Measurements from ENCODE around the gene ATP5F1A. TPM values are rescaled to one million over a fixed set of nuclear protein-coding genes. Genes with fewer than 3 reads are reported as not detected.

ATP5F1A gene
- total and polyA plus RNA-seq, 2 experiments from 2014 or later: 353 to 562 TPM

GRCh38 chr18:46084431-46084830 is 13.7 kb downstream of the ATP5F1A start:
- in situ Hi-C loops (cut with MboI): no loop called here
- Histone ChIP-seq H3K27me3 (replicated peaks; ENCODE audit: insufficient read depth) (no peaks in the 10 kb centered on the region), H3K4me1 (ENCODE audit: insufficient read depth) (no peaks in the 10 kb centered on the region), H3K9me2 (ENCODE audit: insufficient read depth) (no peaks in the 10 kb centered on the region), H3F3A (ENCODE audit: insufficient read depth) (peaks cover 24% of the 10 kb centered on the region), H2AFZ (no peak overlapping the region), H3K9ac (no peak overlapping the region), H3K4me3 (no peak overlapping the region), H4K20me1 (ENCODE audit: insufficient read depth) (no peaks in the 10 kb centered on the region), H3K79me2 (ENCODE audit: insufficient read depth) (peaks cover 50% of the 10 kb centered on the region), H3K27ac (no peak overlapping the region), H3K36me3 (ENCODE audit: low read depth) (peaks cover 88% of the 10 kb centered on the region), H3K4me2 (ENCODE audit: unreplicated experiment) (no peak overlapping the region), H3K9me3 (ENCODE audit: low read depth) (no peaks in the 10 kb centered on the region)
- no peak for DNase-seq
- 75% methylated on average over 2 of the region's 2 CpGs for WGBS, 2 experiments (ENCODE audit: low coverage in 1 of 2, low lambda C conversion rate in 2 of 2, missing lambda C conversion rate in 2 of 2)
- TF ChIP-seq EZH2 (IDR thresholded peaks at IDR 0.05; ENCODE audit: insufficient read depth, poor library complexity, severe bottlenecking): no peak
- no peak for TF ChIP-seq EZH2phosphoT487 (IDR thresholded peaks at IDR 0.05; ENCODE audit: insufficient read depth, low read depth)

GRCh38 chr18:46080156-46080555 is 17.9 kb downstream of the ATP5F1A start:
- Histone ChIP-seq H4K20me1 (ENCODE audit: insufficient read depth) (no peaks in the 10 kb centered on the region), H3K9ac (no peak overlapping the region), H3K36me3 (ENCODE audit: low read depth) (peaks cover 48% of the 10 kb centered on the region), H3K4me2 (ENCODE audit: unreplicated experiment) (no peak overlapping the region), H3K9me2 (ENCODE audit: insufficient read depth) (no peaks in the 10 kb centered on the region), H3K9me3 (ENCODE audit: low read depth) (no peaks in the 10 kb centered on the region), H3K27me3 (replicated peaks; ENCODE audit: insufficient read depth) (no peaks in the 10 kb centered on the region), H3K27ac (no peak overlapping the region), H3K4me3 (no peak overlapping the region), H3K4me1 (ENCODE audit: insufficient read depth) (no peaks in the 10 kb centered on the region), H3F3A (ENCODE audit: insufficient read depth) (peaks cover 48% of the 10 kb centered on the region), H3K79me2 (ENCODE audit: insufficient read depth) (peaks cover 19% of the 10 kb centered on the region), H2AFZ (no peak overlapping the region)
- DNase-seq: no peak
- WGBS, 2 experiments (ENCODE audit: low coverage in 1 of 2, low lambda C conversion rate in 2 of 2, missing lambda C conversion rate in 2 of 2): 96 to 100% methylated on average over 1 of the region's 1 CpG
- TF ChIP-seq EZH2phosphoT487 (IDR thresholded peaks at IDR 0.05; ENCODE audit: insufficient read depth, low read depth) (no peak), EZH2 (IDR thresholded peaks at IDR 0.05; ENCODE audit: insufficient read depth, poor library complexity, severe bottlenecking) (no peak)
- in situ Hi-C loops (cut with MboI): no loop called here

DNA sequence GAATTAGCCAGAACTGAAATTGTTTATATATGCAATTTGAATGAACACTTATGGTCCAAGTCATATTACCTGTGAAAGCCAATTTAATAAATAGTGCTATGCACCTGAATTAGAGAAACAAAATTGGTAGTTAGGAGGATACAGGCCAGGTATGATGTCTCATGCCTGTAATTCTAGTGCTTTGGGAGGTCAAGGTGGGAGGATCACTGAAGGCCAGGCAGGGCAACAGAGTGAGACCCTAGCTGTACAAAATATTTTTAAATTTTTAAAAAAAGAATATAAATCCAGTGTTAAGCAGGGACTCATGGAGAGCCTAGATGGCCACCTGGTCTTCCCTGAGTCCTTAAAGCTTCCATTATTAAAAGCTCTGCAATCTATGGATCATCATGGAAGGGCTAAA is 18.8 kb downstream of the ATP5F1A start:
- no peak overlapping the region for H3K27ac ChIP-seq
- H3K9ac ChIP-seq: no peak overlapping the region
- H3K36me3 ChIP-seq (ENCODE audit: low read depth): peaks cover 40% of the 10 kb centered on the region
- TF ChIP-seq EZH2 (IDR thresholded peaks at IDR 0.05; ENCODE audit: insufficient read depth, poor library complexity, severe bottlenecking): no peak
- TF ChIP-seq EZH2phosphoT487 (IDR thresholded peaks at IDR 0.05; ENCODE audit: insufficient read depth, low read depth): no peak
- no peaks in the 10 kb centered on the region for H3K27me3 ChIP-seq (replicated peaks; ENCODE audit: insufficient read depth)
- no peaks in the 10 kb centered on the region for H3K9me2 ChIP-seq (ENCODE audit: insufficient read depth)
- no peak overlapping the region for H2AFZ ChIP-seq
- H4K20me1 ChIP-seq (ENCODE audit: insufficient read depth): no peaks in the 10 kb centered on the region
- no peaks in the 10 kb centered on the region for H3K4me1 ChIP-seq (ENCODE audit: insufficient read depth)
- H3K9me3 ChIP-seq (ENCODE audit: low read depth): no peaks in the 10 kb centered on the region
- H3F3A ChIP-seq (ENCODE audit: insufficient read depth): peaks cover 51% of the 10 kb centered on the region
- peaks cover 17% of the 10 kb centered on the region for H3K79me2 ChIP-seq (ENCODE audit: insufficient read depth)
- in situ Hi-C loops (cut with MboI): loop anchor here (10.0 kb wide), 1 partner anchor 405 kb away; no protein-coding TSS in a partner anchor
- DNase-seq: no peak
- H3K4me3 ChIP-seq: no peak overlapping the region
- H3K4me2 ChIP-seq (ENCODE audit: unreplicated experiment): no peak overlapping the region

- Histone ChIP-seq H3K4me1 (ENCODE audit: insufficient read depth) (0 out of 2 replicates have a peak, but pooled peaks cover 3% of the 10 kb centered on the region), H3K9me3 (ENCODE audit: low read depth) (no peaks in the 10 kb centered on the region), H3K4me3 (no peak overlapping the region), H4K20me1 (ENCODE audit: insufficient read depth) (no peaks in the 10 kb centered on the region), H2AFZ (no peak overlapping the region), H3F3A (ENCODE audit: insufficient read depth) (peaks cover 37% of the 10 kb centered on the region), H3K27me3 (replicated peaks; ENCODE audit: insufficient read depth) (no peaks in the 10 kb centered on the region), H3K79me2 (ENCODE audit: insufficient read depth) (peaks cover 6% of the 10 kb centered on the region; the same call in 1 of the 2 replicates), H3K27ac (no peak overlapping the region), H3K9me2 (ENCODE audit: insufficient read depth) (no peaks in the 10 kb centered on the region), H3K4me2 (ENCODE audit: unreplicated experiment) (no peak overlapping the region), H3K36me3 (ENCODE audit: low read depth) (no peaks in the 10 kb centered on the region), H3K9ac (no peak overlapping the region)
- in situ Hi-C loops (cut with MboI): loop anchor here (10.0 kb wide), 1 partner anchor 399 kb away; no protein-coding TSS in a partner anchor
- peak; percentile 81 for DNase-seq
- WGBS, 2 experiments (ENCODE audit: low coverage in 1 of 2, low lambda C conversion rate in 2 of 2, missing lambda C conversion rate in 2 of 2): 26 to 28% methylated on average over 9 of the region's 9 CpGs
- TF ChIP-seq EZH2 (IDR thresholded peaks at IDR 0.05; ENCODE audit: insufficient read depth, poor library complexity, severe bottlenecking): no peak
- TF ChIP-seq EZH2phosphoT487 (IDR thresholded peaks at IDR 0.05; ENCODE audit: insufficient read depth, low read depth): no peak
Measured at GRCh38 chr18:46073474-46074331, 24.4 kb downstream of the ATP5F1A start.
